Activated CD8-positive, alpha-beta T cell treated with anti-CD3 and anti-CD28 coated beads for 36 hours (primary cell): Measurements from ENCODE around the gene CENPM. TPM values are rescaled to one million over a fixed set of nuclear protein-coding genes. Genes with fewer than 3 reads are reported as not detected.

Experiments
- ATAC-seq: fragments of 200-7000 bp; cut with Tn5 transposase; one replicate; pipeline ENCODE4 v1.10.0; 2021; ENCODE audit warnings: mild to moderate bottlenecking, moderate library complexity
- CTCF ChIA-PET: fragments of 350-600 bp; sonication (Branson Sonifier 250); formaldehyde crosslinking; loops from one replicate; lab custom pipeline; 2021; ENCODE audit warnings: antibody characterized with exemption; lab: Charles Lee
- POLR2A ChIA-PET: fragments of 350-600 bp; sonication (Branson Sonifier 250); formaldehyde crosslinking; loops from one replicate; lab custom pipeline; 2021; ENCODE audit warnings: antibody characterized with exemption; lab: Charles Lee
- DNase-seq: peaks from one replicate; pipeline ENCODE4 v3.0.0-alpha.2; 2020
- H3K27ac Mint-ChIP-seq: one replicate; pipeline ENCODE4 v1.8.0; 2021; ENCODE audit warnings: mild to moderate bottlenecking, mixed read lengths
- H3K27me3 Mint-ChIP-seq: one replicate; pipeline ENCODE4 v1.8.0; 2021; ENCODE audit warnings: mixed read lengths
- H3K36me3 Mint-ChIP-seq: one replicate; pipeline ENCODE4 v1.8.0; 2021; ENCODE audit warnings: low read depth, mixed read lengths
- H3K4me1 Mint-ChIP-seq: one replicate; pipeline ENCODE4 v1.8.0; 2021; ENCODE audit warnings: low read depth, mixed read lengths
- H3K4me3 Mint-ChIP-seq: one replicate; pipeline ENCODE4 v1.8.0; 2021; ENCODE audit warnings: mild to moderate bottlenecking, moderate library complexity, mixed read lengths
- H3K9me3 Mint-ChIP-seq: one replicate; pipeline ENCODE4 v1.8.0; 2021; ENCODE audit warnings: mixed read lengths
- CTCF ChIP-seq: fragments of 200-600 bp; IDR thresholded peaks from one replicate; pipeline ENCODE4 v1.8.0; 2022; ENCODE audit warnings: antibody characterized with exemption, mild to moderate bottlenecking
- intact Hi-C: fragments of 100-400 bp; cut with micrococcal nuclease; formaldehyde crosslinking; loops from one replicate; pipeline ENCODE4 v1.10.0; 2022
- total RNA-seq, 2 experiments: library from RNA; stranded (reverse); gene quantifications; one replicate each; pipeline ENCODE4 v1.2.3, GENCODE V29; 2021

Gene CENPM
- total RNA-seq, 2 experiments from 2014 or later, result 62.5 to 63.1 TPM

GRCh38 chr22:41922328-41922727, 24.6 kb downstream of the CENPM start:
- Mint-ChIP-seq H3K36me3 (no peaks in the 10 kb centered on the region), H3K27me3 (peaks cover 3% of the 10 kb centered on the region), H3K9me3 (no peaks in the 10 kb centered on the region), H3K27ac (no peak overlapping the region), H3K4me3 (no peak overlapping the region), H3K4me1 (peaks cover 23% of the 10 kb centered on the region)
- ATAC-seq (no peak), DNase-seq (no peak)
- ChIA-PET CTCF (interaction anchor here (1.4 kb wide), 1 partner anchor 19 kb away, joined by 7 read pairs; no protein-coding TSS in a partner anchor), POLR2A (interaction anchor here (11.9 kb wide), 1 partner anchor 15 kb away, joined by 134 read pairs; no protein-coding TSS in a partner anchor)
- intact Hi-C loops, result no loop called here
- no peak for TF ChIP-seq CTCF

GRCh38 chr22:41920271-41920976, 26.5 kb downstream of the CENPM start:
- ATAC-seq, result no peak
- Mint-ChIP-seq H3K9me3 (no peaks in the 10 kb centered on the region), H3K4me1 (peaks cover 17% of the 10 kb centered on the region), H3K27me3 (peaks cover 19% of the 10 kb centered on the region), H3K4me3 (no peak overlapping the region), H3K36me3 (no peaks in the 10 kb centered on the region), H3K27ac (no peak overlapping the region)
- POLR2A ChIA-PET, result interaction anchor here (1.0 to 11.9 kb wide), 2 partner anchors 17 to 98 kb away, joined by 3 to 134 read pairs; no protein-coding TSS in a partner anchor
- DNase-seq, result no peak
- CTCF ChIA-PET, result no interaction called here
- TF ChIP-seq CTCF, result no peak
- intact Hi-C loops, result no loop called here

- peak; percentile 45 for ATAC-seq
- H3K36me3 Mint-ChIP-seq, result no peaks in the 10 kb centered on the region
- peaks cover 21% of the 10 kb centered on the region for H3K27me3 Mint-ChIP-seq
- no peaks in the 10 kb centered on the region for H3K9me3 Mint-ChIP-seq
- H3K4me3 Mint-ChIP-seq, result peak overlapping the region; percentile 52
- H3K4me1 Mint-ChIP-seq, result peaks cover 14% of the 10 kb centered on the region
- ChIA-PET POLR2A (interaction anchor here (0.8 to 11.9 kb wide), 5 partner anchors 11 to 119 kb away, joined by 3 to 134 read pairs (median 5); partner anchors contain the start of gene CCDC134), CTCF (interaction anchor here (0.9 to 1.0 kb wide), 3 partner anchors 21 to 223 kb away, joined by 3 to 5 read pairs (median 3); no protein-coding TSS in a partner anchor)
- H3K27ac Mint-ChIP-seq, result peak overlapping the region; percentile 64
- no peak for TF ChIP-seq CTCF
- DNase-seq, result peak; percentile 68
- intact Hi-C loops, result no loop called here
These were observed 27.4 kb downstream of the CENPM start for GRCh38 chr22:41919357-41920224.

GRCh38 chr22:41917903-41918791, 28.8 kb downstream of the CENPM start:
- Mint-ChIP-seq H3K27me3 (peaks cover 25% of the 10 kb centered on the region), H3K4me3 (peak overlapping the region; percentile 48), H3K27ac (peak overlapping the region; percentile 66), H3K4me1 (peaks cover 17% of the 10 kb centered on the region), H3K36me3 (no peaks in the 10 kb centered on the region), H3K9me3 (no peaks in the 10 kb centered on the region)
- ChIA-PET POLR2A (interaction anchor here (1.2 to 11.9 kb wide), 3 partner anchors 9 to 83 kb away, joined by 4 to 134 read pairs (median 12); no protein-coding TSS in a partner anchor), CTCF (interaction anchor here (2.9 kb wide), 1 partner anchor 8 kb away, joined by 14 read pairs; the partner anchor contains the start of gene TNFRSF13C)
- ATAC-seq, result no peak
- intact Hi-C loops, result no loop called here
- TF ChIP-seq CTCF, result no peak
- peak; percentile 51 for DNase-seq
